OCI-LY1 (cell line): ENCODE data around the gene ZNF71.

Experiments
- H2AFZ ChIP-seq: fragments of 200-600 bp; sonication (generic), shearing (Covaris generic); 2 replicates; pipeline ENCODE4 v1.6.0; 2014; ENCODE audit warnings: antibody characterized with exemption, mild to moderate bottlenecking, low read length
- H3F3A ChIP-seq: fragments of 200-600 bp; sonication (generic), shearing (Covaris generic); 2 replicates; pipeline ENCODE4 v1.6.0; 2014; ENCODE audit warnings: mild to moderate bottlenecking, antibody characterized with exemption, low read length, moderate library complexity; ENCODE audit not compliant: insufficient read depth
- H3K27ac ChIP-seq: fragments of 200-600 bp; sonication (generic); 2 replicates; pipeline ENCODE4 v1.5.1; 2014; ENCODE audit warnings: low read length, mixed run types, mild to moderate bottlenecking, low read depth; ENCODE audit not compliant: poor library complexity, severe bottlenecking
- H3K27me3 ChIP-seq: fragments of 200-600 bp; sonication (generic); 2 replicates; pipeline ENCODE4 v1.6.0; 2014; ENCODE audit warnings: antibody characterized with exemption, mild to moderate bottlenecking, low read length, moderate library complexity; ENCODE audit not compliant: insufficient read depth
- H3K36me3 ChIP-seq: fragments of 200-600 bp; sonication (generic); 2 replicates; pipeline ENCODE4 v1.6.1; 2014; ENCODE audit warnings: mild to moderate bottlenecking, antibody characterized with exemption, low read length, moderate library complexity, mixed read lengths; ENCODE audit not compliant: insufficient read depth
- H3K4me1 ChIP-seq: fragments of 200-600 bp; sonication (generic); 2 replicates; pipeline ENCODE4 v1.5.1; 2014; ENCODE audit warnings: mild to moderate bottlenecking, low read length, moderate library complexity; ENCODE audit not compliant: insufficient read depth, severe bottlenecking
- H3K4me2 ChIP-seq: fragments of 200-600 bp; sonication (generic), shearing (Covaris generic); 2 replicates; pipeline ENCODE4 v1.6.1; 2014; ENCODE audit warnings: low read length
- H3K4me3 ChIP-seq: fragments of 200-600 bp; sonication (generic); 2 replicates; pipeline ENCODE4 v1.5.1; 2014; ENCODE audit warnings: low read length, low read depth, mild to moderate bottlenecking, mixed read lengths; ENCODE audit not compliant: poor library complexity, severe bottlenecking
- H3K79me2 ChIP-seq: fragments of 200-600 bp; shearing (Covaris generic); 2 replicates; pipeline ENCODE4 v1.6.1; 2016; ENCODE audit warnings: mixed run types, low read length, mixed read lengths; ENCODE audit not compliant: insufficient read depth
- H3K9ac ChIP-seq: fragments of 200-600 bp; sonication (generic), shearing (Covaris generic); 2 replicates; pipeline ENCODE4 v1.6.1; 2014; ENCODE audit warnings: mild to moderate bottlenecking, low read length, mixed read lengths
- H3K9me2 ChIP-seq: fragments of 200-600 bp; sonication (generic), shearing (Covaris generic); 2 replicates; pipeline ENCODE4 v1.6.1; 2014; ENCODE audit warnings: low read depth, mild to moderate bottlenecking, low read length, mixed read lengths
- H3K9me3 ChIP-seq: fragments of 200-600 bp; shearing (Covaris generic); 2 replicates; pipeline ENCODE4 v1.6.1; 2014; ENCODE audit warnings: low read length, mixed read lengths
- H4K20me1 ChIP-seq: fragments of 200-600 bp; sonication (generic), shearing (Covaris generic); 2 replicates; pipeline ENCODE4 v1.6.0; 2016; ENCODE audit warnings: mild to moderate bottlenecking, low read length; ENCODE audit not compliant: insufficient read depth
- CTCF ChIP-seq: fragments of 200-600 bp; sonication (generic), shearing (Covaris generic); IDR thresholded peaks from 2 replicates; pipeline ENCODE4 v1.5.1; 2017; ENCODE audit warnings: mild to moderate bottlenecking, antibody characterized with exemption, low read length, moderate library complexity, mixed read lengths
- EZH2 ChIP-seq: fragments of 200-600 bp; sonication (generic), shearing (Covaris generic); IDR thresholded peaks from 2 replicates; pipeline ENCODE4 v1.8.0; 2017; ENCODE audit warnings: borderline replicate concordance, mixed run types, mild to moderate bottlenecking, antibody characterized with exemption, low read length, moderate library complexity, mixed read lengths

Gene ZNF71

GRCh38 chr19:56601375-56601774 is 6.3 kb downstream of the ZNF71 start:
- H3K4me1 ChIP-seq: no peaks in the 10 kb centered on the region
- H3K27ac ChIP-seq: no peak overlapping the region
- TF ChIP-seq EZH2: no peak
- TF ChIP-seq CTCF: no peak
- H3K9me3 ChIP-seq: peaks cover 8% of the 10 kb centered on the region
- H4K20me1 ChIP-seq: no peaks in the 10 kb centered on the region
- no peak overlapping the region for H3K9ac ChIP-seq
- H3F3A ChIP-seq: no peaks in the 10 kb centered on the region
- H3K4me2 ChIP-seq: no peak overlapping the region
- H3K36me3 ChIP-seq: peaks cover 45% of the 10 kb centered on the region
- H3K79me2 ChIP-seq: no peaks in the 10 kb centered on the region
- H3K9me2 ChIP-seq: no peaks in the 10 kb centered on the region
- H2AFZ ChIP-seq: no peak overlapping the region
- no peak overlapping the region for H3K4me3 ChIP-seq
- no peaks in the 10 kb centered on the region for H3K27me3 ChIP-seq

- no peak overlapping the region for H3K4me3 ChIP-seq
- H3K79me2 ChIP-seq: no peaks in the 10 kb centered on the region
- H3K9me3 ChIP-seq: peaks cover 15% of the 10 kb centered on the region; the same call in 1 of the 2 replicates
Observed at GRCh38 chr19:56603829-56604228, 8.7 kb downstream of the ZNF71 start.

GRCh38 chr19:56608274-56608964 is 13.3 kb downstream of the ZNF71 start:
- Histone ChIP-seq H4K20me1 (no peaks in the 10 kb centered on the region), H3K4me3 (no peak overlapping the region), H3F3A (no peaks in the 10 kb centered on the region), H3K4me1 (no peaks in the 10 kb centered on the region), H3K27me3 (no peaks in the 10 kb centered on the region), H3K9me2 (no peaks in the 10 kb centered on the region), H3K79me2 (no peaks in the 10 kb centered on the region), H3K9me3 (peaks cover 12% of the 10 kb centered on the region; the same call in 1 of the 2 replicates), H3K36me3 (no peaks in the 10 kb centered on the region; the same call in none of the 2 replicates), H3K4me2 (no peak overlapping the region), H3K9ac (no peak overlapping the region), H3K27ac (no peak overlapping the region), H2AFZ (no peak overlapping the region)
- TF ChIP-seq EZH2: no peak
- TF ChIP-seq CTCF: no peak

More at GRCh38 chr19:56603829-56604228, 8.7 kb downstream of the ZNF71 start:
- TF ChIP-seq CTCF (no peak), EZH2 (no peak)
- Histone ChIP-seq H3F3A (no peaks in the 10 kb centered on the region), H3K9ac (no peak overlapping the region), H3K4me1 (no peaks in the 10 kb centered on the region), H3K4me2 (no peak overlapping the region), H3K27ac (no peak overlapping the region), H3K9me2 (no peaks in the 10 kb centered on the region), H2AFZ (no peak overlapping the region), H3K27me3 (no peaks in the 10 kb centered on the region), H4K20me1 (no peaks in the 10 kb centered on the region), H3K36me3 (peaks cover 33% of the 10 kb centered on the region)
